GM12874 (cell line): Measurements from ENCODE around the gene TTC38.

Source experiments
- TF ChIP-seq, protein P1 (sequence below): IDR thresholded peaks from 2 replicates; pipeline ENCODE4 v1.5.1; 2011; ENCODE audit warnings: low read depth, mild to moderate bottlenecking, control low read depth, low read length, moderate library complexity; ENCODE audit not compliant: insufficient read depth

The TTC38 gene

GRCh38 chr22:46267431-46268279 lies at the start of gene TTC38:
Gene TTC38, plus strand, starts transcription at chr22:46268008. Its CDS starts 32 bp downstream, at chr22:46268040.
- TF ChIP-seq, protein P1, sequence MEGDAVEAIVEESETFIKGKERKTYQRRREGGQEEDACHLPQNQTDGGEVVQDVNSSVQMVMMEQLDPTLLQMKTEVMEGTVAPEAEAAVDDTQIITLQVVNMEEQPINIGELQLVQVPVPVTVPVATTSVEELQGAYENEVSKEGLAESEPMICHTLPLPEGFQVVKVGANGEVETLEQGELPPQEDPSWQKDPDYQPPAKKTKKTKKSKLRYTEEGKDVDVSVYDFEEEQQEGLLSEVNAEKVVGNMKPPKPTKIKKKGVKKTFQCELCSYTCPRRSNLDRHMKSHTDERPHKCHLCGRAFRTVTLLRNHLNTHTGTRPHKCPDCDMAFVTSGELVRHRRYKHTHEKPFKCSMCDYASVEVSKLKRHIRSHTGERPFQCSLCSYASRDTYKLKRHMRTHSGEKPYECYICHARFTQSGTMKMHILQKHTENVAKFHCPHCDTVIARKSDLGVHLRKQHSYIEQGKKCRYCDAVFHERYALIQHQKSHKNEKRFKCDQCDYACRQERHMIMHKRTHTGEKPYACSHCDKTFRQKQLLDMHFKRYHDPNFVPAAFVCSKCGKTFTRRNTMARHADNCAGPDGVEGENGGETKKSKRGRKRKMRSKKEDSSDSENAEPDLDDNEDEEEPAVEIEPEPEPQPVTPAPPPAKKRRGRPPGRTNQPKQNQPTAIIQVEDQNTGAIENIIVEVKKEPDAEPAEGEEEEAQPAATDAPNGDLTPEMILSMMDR, result no peak

DNA sequence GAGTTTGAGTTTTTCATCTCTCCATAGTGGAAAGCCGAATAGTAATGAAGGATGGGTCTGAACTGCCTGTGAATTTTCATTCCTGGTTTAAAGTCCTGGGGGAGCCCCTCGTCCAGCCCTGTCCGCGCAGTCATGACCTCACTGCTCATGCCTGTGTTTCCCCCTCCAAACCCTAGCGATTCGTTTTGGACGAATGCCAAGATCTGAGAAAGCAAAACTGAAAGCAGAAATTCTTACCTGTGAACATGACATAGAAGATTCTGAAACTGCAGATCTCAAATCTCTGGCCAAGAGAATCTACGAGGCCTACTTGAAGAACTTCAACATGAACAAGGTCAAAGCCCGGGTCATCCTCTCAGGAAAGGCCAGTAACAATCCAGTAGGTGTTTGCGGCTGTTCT lies 48.2 kb upstream of the TTC38 start:
- TF ChIP-seq, protein P1, result no peak

- TF ChIP-seq, protein P1, result no peak
Observed at GRCh38 chr22:46220921-46221320, 46.9 kb upstream of the TTC38 start.

DNA sequence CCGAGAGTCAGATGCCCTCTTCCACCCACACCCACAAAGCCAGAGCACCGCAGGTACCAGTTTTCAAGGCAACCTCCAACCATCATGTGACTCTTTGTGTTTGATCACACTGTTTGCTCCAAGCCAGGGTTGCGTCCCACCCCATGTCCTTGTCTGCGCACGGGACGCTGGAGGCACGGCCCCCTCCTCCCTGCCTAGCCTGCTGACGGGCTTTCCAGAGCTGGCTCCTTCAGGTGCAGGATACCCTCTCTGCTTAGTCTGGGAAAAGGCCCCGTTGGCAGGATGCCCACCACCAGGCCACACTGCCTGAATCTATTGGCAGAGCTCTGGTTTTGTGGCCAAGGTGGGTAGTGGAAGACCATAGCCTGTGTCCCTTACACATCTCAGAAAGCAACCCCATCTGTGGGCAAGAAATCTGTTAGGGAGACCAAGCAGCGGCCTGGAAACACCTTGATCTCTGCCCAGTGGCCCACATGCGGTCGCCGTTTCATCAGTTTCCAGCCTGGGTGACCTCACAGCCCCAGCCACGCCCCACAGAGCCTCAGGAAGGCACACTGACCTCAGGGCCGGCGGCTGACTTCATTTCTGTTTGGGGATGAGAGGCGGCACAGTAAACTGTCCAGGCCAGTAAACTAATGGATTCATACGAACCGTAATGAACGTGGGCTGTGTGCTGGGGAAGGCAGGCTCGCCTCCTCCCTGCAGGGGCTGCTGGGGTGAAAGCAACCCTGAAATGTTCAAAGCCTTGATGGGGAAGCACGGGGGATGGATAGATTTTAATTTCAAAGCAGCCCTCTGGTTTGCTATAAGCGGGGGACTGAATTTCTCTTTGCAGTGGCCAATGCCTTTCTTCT lies 43.5 kb upstream of the TTC38 start:
- TF ChIP-seq, protein P1, result no peak

GRCh38 chr22:46224898-46225290 lies 42.9 kb upstream of the TTC38 start:
- TF ChIP-seq, protein P1, result no peak

- TF ChIP-seq, protein P1, result no peak
Observed at GRCh38 chr22:46225631-46226030, 42.2 kb upstream of the TTC38 start.

- TF ChIP-seq, protein P1, result no peak
Observed at GRCh38 chr22:46226577-46226976, 41.2 kb upstream of the TTC38 start.
